ENCODE measurements around the gene MAP4K1. TPM values are rescaled to one million over a fixed set of nuclear protein-coding genes. Genes with fewer than 3 reads are reported as not detected.

Gene MAP4K1
- total RNA-seq, 2 experiments from 2014 or later, result 173 to 185 TPM

GRCh38 chr19:38565691-38566105 lies 52.1 kb downstream of the MAP4K1 start:
- Mint-ChIP-seq H3K9me3 (no peaks in the 10 kb centered on the region), H3K4me1 (ENCODE audit: low read depth) (peaks cover 20% of the 10 kb centered on the region), H3K27ac (no peak overlapping the region), H3K36me3 (ENCODE audit: low read depth) (no peaks in the 10 kb centered on the region), H3K4me3 (peak overlapping the region; percentile 54), H3K27me3 (peaks cover 29% of the 10 kb centered on the region)
- ChIA-PET POLR2A (no interaction called here), CTCF (no interaction called here)
- DNase-seq (no peak), ATAC-seq (ENCODE audit: poor library complexity) (no peak)
- TF ChIP-seq CTCF (IDR thresholded peaks at IDR 0.05), result no peak
- Histone ChIP-seq H3K4me1 (ENCODE audit: insufficient read depth, low read length) (peaks cover 26% of the 10 kb centered on the region), H3K27me3 (ENCODE audit: control insufficient read depth in 1 of 2, insufficient read depth in 2 of 2, low read length in 2 of 2) (peaks cover 3 to 4% of the 10 kb centered on the region in 2 experiments), H3K4me3 (ENCODE audit: low read length) (peak overlapping the region; percentile 24), H3K27ac (ENCODE audit: low read depth in 1 of 2, low read length in 2 of 2) (no peak overlapping the region), H3K9me3 (ENCODE audit: control insufficient read depth in 1 of 2, insufficient read depth in 1 of 2, low read length in 2 of 2) (no peaks in the 10 kb centered on the region), H3K36me3 (ENCODE audit: insufficient read depth, low read length) (no peaks in the 10 kb centered on the region)
- intact Hi-C loops (cut with DNase I, micrococcal nuclease), result no loop called here

- ATAC-seq (ENCODE audit: poor library complexity), result peak; percentile 39
- no peak overlapping the region for H3K27ac Mint-ChIP-seq
- intact Hi-C loops (cut with DNase I, micrococcal nuclease), result no loop called here
- ChIA-PET CTCF (no interaction called here), POLR2A (interaction anchor here (1.4 kb wide), 1 partner anchor 54 kb away, joined by 5 read pairs; the partner anchor contains the start of gene EIF3K)
- peaks cover 20% of the 10 kb centered on the region for H3K4me1 Mint-ChIP-seq (ENCODE audit: low read depth)
- Histone ChIP-seq H3K27me3 (ENCODE audit: control insufficient read depth in 1 of 2, insufficient read depth in 2 of 2, low read length in 2 of 2) (peaks cover 3 to 4% of the 10 kb centered on the region in 2 experiments), H3K9me3 (ENCODE audit: control insufficient read depth in 1 of 2, insufficient read depth in 1 of 2, low read length in 2 of 2) (no peaks in the 10 kb centered on the region), H3K27ac (ENCODE audit: low read depth in 1 of 2, low read length in 2 of 2) (no peak overlapping the region), H3K36me3 (ENCODE audit: insufficient read depth, low read length) (no peaks in the 10 kb centered on the region), H3K4me1 (ENCODE audit: insufficient read depth, low read length) (peaks cover 31% of the 10 kb centered on the region), H3K4me3 (ENCODE audit: low read length) (peak overlapping the region; percentile 33)
- TF ChIP-seq CTCF (IDR thresholded peaks at IDR 0.05), result no peak
- H3K36me3 Mint-ChIP-seq (ENCODE audit: low read depth), result no peaks in the 10 kb centered on the region
- H3K4me3 Mint-ChIP-seq, result peak overlapping the region; percentile 72
- no peaks in the 10 kb centered on the region for H3K9me3 Mint-ChIP-seq
- H3K27me3 Mint-ChIP-seq, result peaks cover 29% of the 10 kb centered on the region
- DNase-seq, result peak in 6 of 14 experiments; percentile 8 to 46 (median 36)
Measured at GRCh38 chr19:38564981-38565690, 52.6 kb downstream of the MAP4K1 start.

- Mint-ChIP-seq H3K9me3 (no peaks in the 10 kb centered on the region), H3K27me3 (peaks cover 33% of the 10 kb centered on the region), H3K36me3 (ENCODE audit: low read depth) (no peaks in the 10 kb centered on the region), H3K4me1 (ENCODE audit: low read depth) (peaks cover 29% of the 10 kb centered on the region), H3K4me3 (no peak overlapping the region), H3K27ac (no peak overlapping the region)
- no peak overlapping the region for H3K27ac ChIP-seq (ENCODE audit: low read depth in 1 of 2, low read length in 2 of 2)
- ChIA-PET POLR2A (interaction anchor here (0.8 kb wide), 1 partner anchor 52 kb away, joined by 5 read pairs; no protein-coding TSS in a partner anchor), CTCF (no interaction called here)
- H3K9me3 ChIP-seq (ENCODE audit: control insufficient read depth in 1 of 2, insufficient read depth in 1 of 2, low read length in 2 of 2), result peaks cover 0 to 5% of the 10 kb centered on the region in 2 experiments
- ATAC-seq (ENCODE audit: poor library complexity) (no peak), DNase-seq (no peak)
- no peak overlapping the region for H3K4me3 ChIP-seq (ENCODE audit: low read length)
- TF ChIP-seq CTCF (IDR thresholded peaks at IDR 0.05), result no peak
- H3K4me1 ChIP-seq (ENCODE audit: insufficient read depth, low read length), result peaks cover 47% of the 10 kb centered on the region
- H3K36me3 ChIP-seq (ENCODE audit: insufficient read depth, low read length), result no peaks in the 10 kb centered on the region
- intact Hi-C loops (cut with DNase I, micrococcal nuclease), result no loop called here
- peaks cover 3 to 4% of the 10 kb centered on the region in 2 experiments for H3K27me3 ChIP-seq (ENCODE audit: control insufficient read depth in 1 of 2, insufficient read depth in 2 of 2, low read length in 2 of 2)
Measured at GRCh38 chr19:38563475-38563874, 54.3 kb downstream of the MAP4K1 start.

Measured in CD4-positive, alpha-beta T cell (primary cell).